ENCODE results near the gene PIAS1.

The PIAS1 gene

GRCh38 chr15:68217341-68217740, 163.2 kb downstream of the PIAS1 start:
- TF ChIP-seq REST (IDR thresholded peaks at IDR 0.05; ENCODE audit: insufficient read depth in 1 of 2, low read depth in 2 of 2, low read length in 2 of 2) (no peak), TAF1 (IDR thresholded peaks at IDR 0.05; ENCODE audit: borderline replicate concordance, insufficient read depth, low read length) (no peak), FOXP2 (optimal IDR thresholded peaks at IDR 0.05; ENCODE audit: borderline replicate concordance, extremely low read depth, extremely low read length, insufficient read depth) (no peak), SIN3A (IDR thresholded peaks at IDR 0.05; ENCODE audit: borderline replicate concordance, insufficient read depth, low read length) (no peak), POLR2AphosphoS5 (IDR thresholded peaks at IDR 0.05; ENCODE audit: low read depth, low read length) (no peak)

GRCh38 chr15:68218331-68218730, 164.2 kb downstream of the PIAS1 start:
- TF ChIP-seq POLR2AphosphoS5 (IDR thresholded peaks at IDR 0.05; ENCODE audit: low read depth, low read length) (no peak), TAF1 (IDR thresholded peaks at IDR 0.05; ENCODE audit: borderline replicate concordance, insufficient read depth, low read length) (no peak), SIN3A (IDR thresholded peaks at IDR 0.05; ENCODE audit: borderline replicate concordance, insufficient read depth, low read length) (no peak), FOXP2 (optimal IDR thresholded peaks at IDR 0.05; ENCODE audit: borderline replicate concordance, extremely low read depth, extremely low read length, insufficient read depth) (no peak), REST (IDR thresholded peaks at IDR 0.05; ENCODE audit: insufficient read depth in 1 of 2, low read depth in 2 of 2, low read length in 2 of 2) (no peak)

GRCh38 chr15:68218847-68219798, 165.0 kb downstream of the PIAS1 start:
- no peak for TF ChIP-seq SIN3A (IDR thresholded peaks at IDR 0.05; ENCODE audit: borderline replicate concordance, insufficient read depth, low read length)
- no peak for TF ChIP-seq FOXP2 (optimal IDR thresholded peaks at IDR 0.05; ENCODE audit: borderline replicate concordance, extremely low read depth, extremely low read length, insufficient read depth)
- TF ChIP-seq REST (IDR thresholded peaks at IDR 0.05; ENCODE audit: insufficient read depth in 1 of 2, low read depth in 2 of 2, low read length in 2 of 2) = no peak
- TF ChIP-seq POLR2AphosphoS5 (IDR thresholded peaks at IDR 0.05; ENCODE audit: low read depth, low read length) = no peak
- TF ChIP-seq TAF1 (IDR thresholded peaks at IDR 0.05; ENCODE audit: borderline replicate concordance, insufficient read depth, low read length) = no peak

GRCh38 chr15:68220489-68220888, 166.4 kb downstream of the PIAS1 start:
- no peak for TF ChIP-seq SIN3A (IDR thresholded peaks at IDR 0.05; ENCODE audit: borderline replicate concordance, insufficient read depth, low read length)
- no peak for TF ChIP-seq FOXP2 (optimal IDR thresholded peaks at IDR 0.05; ENCODE audit: borderline replicate concordance, extremely low read depth, extremely low read length, insufficient read depth)
- no peak for TF ChIP-seq REST (IDR thresholded peaks at IDR 0.05; ENCODE audit: insufficient read depth in 1 of 2, low read depth in 2 of 2, low read length in 2 of 2)
- no peak for TF ChIP-seq POLR2AphosphoS5 (IDR thresholded peaks at IDR 0.05; ENCODE audit: low read depth, low read length)
- no peak for TF ChIP-seq TAF1 (IDR thresholded peaks at IDR 0.05; ENCODE audit: borderline replicate concordance, insufficient read depth, low read length)

All from PFSK-1 (cell line).